ENCODE measurements around the gene LHX4.

Gene LHX4

GRCh38 chr1:180243517-180244221, 13.6 kb downstream of the LHX4 start:
- TF ChIP-seq JUND (IDR thresholded peaks at IDR 0.05; ENCODE audit: low read depth), result no peak
- in situ Hi-C loops (cut with HindIII; ENCODE audit: low pct_unique_long_range_greater_than_20kb, low sequenced_read_pairs), result no loop called here
- DNase-seq (ENCODE audit: low read depth in 1 of 2, low spot score in 1 of 2), result no peak

DNA sequence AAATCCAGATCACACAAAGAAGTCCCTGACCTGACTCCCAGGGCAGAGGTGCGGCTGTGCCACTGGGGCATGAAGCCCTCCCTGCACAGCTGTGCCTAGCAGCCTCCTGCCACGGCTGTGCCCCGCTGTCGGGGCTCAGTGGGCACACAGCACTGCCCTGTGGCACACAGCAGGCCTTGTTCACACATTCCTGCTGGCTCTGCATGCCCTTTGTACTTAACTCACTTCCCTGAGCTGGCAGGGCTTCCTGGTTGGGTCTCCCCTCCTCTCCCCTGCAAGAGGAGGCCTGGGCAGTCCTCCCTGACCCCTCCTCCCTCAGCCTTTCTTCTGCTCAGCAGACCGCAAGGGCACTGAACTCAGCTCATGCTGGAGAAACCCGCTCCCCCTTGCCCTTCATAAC, 14.8 kb downstream of the LHX4 start:
- TF ChIP-seq JUND (IDR thresholded peaks at IDR 0.05; ENCODE audit: low read depth), result no peak
- in situ Hi-C loops (cut with HindIII; ENCODE audit: low pct_unique_long_range_greater_than_20kb, low sequenced_read_pairs), result no loop called here
- DNase-seq (ENCODE audit: low read depth in 1 of 2, low spot score in 1 of 2), result no peak

- DNase-seq (ENCODE audit: low read depth in 1 of 2, low spot score in 1 of 2), result no peak
- in situ Hi-C loops (cut with HindIII; ENCODE audit: low pct_unique_long_range_greater_than_20kb, low sequenced_read_pairs), result no loop called here
- no peak for TF ChIP-seq JUND (IDR thresholded peaks at IDR 0.05; ENCODE audit: low read depth)
Measured at GRCh38 chr1:180246579-180246978, 16.5 kb downstream of the LHX4 start.

- in situ Hi-C loops (cut with HindIII; ENCODE audit: low pct_unique_long_range_greater_than_20kb, low sequenced_read_pairs), result no loop called here
- no peak for DNase-seq (ENCODE audit: low read depth in 1 of 2, low spot score in 1 of 2)
- TF ChIP-seq JUND (IDR thresholded peaks at IDR 0.05; ENCODE audit: low read depth), result no peak
Measured at GRCh38 chr1:180247061-180247460, 17.0 kb downstream of the LHX4 start.

DNA sequence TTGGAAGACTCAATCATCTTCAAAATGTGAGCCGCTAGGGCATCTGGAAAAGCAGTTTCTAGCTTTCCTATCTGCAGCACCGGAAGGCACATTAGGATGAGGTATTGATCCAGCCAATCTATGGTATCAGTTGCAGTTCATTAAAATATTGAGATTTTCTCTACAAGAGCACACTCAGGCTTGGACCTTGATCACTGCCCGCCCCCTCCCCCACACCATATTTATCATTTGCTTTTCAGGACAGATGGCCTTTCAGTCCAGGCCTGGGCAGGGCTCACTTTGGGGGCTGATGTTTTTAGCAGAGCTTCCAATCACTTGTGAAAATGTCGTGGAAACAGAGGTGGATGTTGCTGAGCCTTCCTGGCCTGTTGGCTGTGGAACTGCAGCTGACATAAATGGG, 17.5 kb downstream of the LHX4 start:
- no peak for DNase-seq (ENCODE audit: low read depth in 1 of 2, low spot score in 1 of 2)
- in situ Hi-C loops (cut with HindIII; ENCODE audit: low pct_unique_long_range_greater_than_20kb, low sequenced_read_pairs), result no loop called here
- no peak for TF ChIP-seq JUND (IDR thresholded peaks at IDR 0.05; ENCODE audit: low read depth)

DNA sequence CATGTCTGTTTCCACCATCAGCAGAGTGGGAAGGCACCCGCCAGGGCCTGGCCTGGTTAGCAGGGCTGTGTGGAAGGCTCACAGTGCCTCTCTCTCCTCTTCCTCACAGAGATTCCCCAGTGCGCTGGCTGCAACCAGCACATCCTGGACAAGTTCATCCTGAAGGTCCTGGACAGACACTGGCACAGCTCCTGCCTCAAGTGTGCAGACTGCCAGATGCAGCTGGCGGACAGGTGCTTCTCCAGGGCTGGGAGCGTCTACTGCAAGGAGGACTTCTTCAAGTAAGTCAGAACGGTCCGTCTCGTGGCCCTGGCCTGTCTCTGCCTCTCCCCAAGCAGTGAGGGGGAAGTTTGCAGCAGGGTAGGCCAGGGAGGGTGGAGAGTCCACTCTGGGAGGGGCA, 18.1 kb downstream of the LHX4 start:
- TF ChIP-seq JUND (IDR thresholded peaks at IDR 0.05; ENCODE audit: low read depth), result no peak
- no peak for DNase-seq (ENCODE audit: low read depth in 1 of 2, low spot score in 1 of 2)
- in situ Hi-C loops (cut with HindIII; ENCODE audit: low pct_unique_long_range_greater_than_20kb, low sequenced_read_pairs), result no loop called here

GRCh38 chr1:180248731-180249681, 18.9 kb downstream of the LHX4 start:
- DNase-seq (ENCODE audit: low read depth in 1 of 2, low spot score in 1 of 2), result no peak
- in situ Hi-C loops (cut with HindIII; ENCODE audit: low pct_unique_long_range_greater_than_20kb, low sequenced_read_pairs), result no loop called here
- TF ChIP-seq JUND (IDR thresholded peaks at IDR 0.05; ENCODE audit: low read depth), result no peak

GRCh38 chr1:180249725-180250498, 19.8 kb downstream of the LHX4 start:
- no peak for TF ChIP-seq JUND (IDR thresholded peaks at IDR 0.05; ENCODE audit: low read depth)
- in situ Hi-C loops (cut with HindIII; ENCODE audit: low pct_unique_long_range_greater_than_20kb, low sequenced_read_pairs), result no loop called here
- no peak for DNase-seq (ENCODE audit: low read depth in 1 of 2, low spot score in 1 of 2)

DNA sequence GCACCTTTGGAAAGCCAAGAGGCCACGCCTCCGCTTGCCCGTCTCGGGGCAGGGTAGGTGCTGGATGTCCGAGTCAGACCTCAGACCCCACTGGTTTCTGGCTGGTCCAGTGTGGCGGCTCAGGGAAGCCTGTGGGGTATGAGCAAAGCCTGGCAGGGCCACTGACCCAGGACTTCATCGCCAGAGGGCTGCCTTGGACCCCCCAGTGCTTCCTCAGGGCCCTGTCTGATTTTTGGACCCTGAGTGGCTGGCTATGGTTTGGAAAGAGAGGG, 20.4 kb downstream of the LHX4 start:
- no peak for DNase-seq (ENCODE audit: low read depth in 1 of 2, low spot score in 1 of 2)
- in situ Hi-C loops (cut with HindIII; ENCODE audit: low pct_unique_long_range_greater_than_20kb, low sequenced_read_pairs), result no loop called here
- TF ChIP-seq JUND (IDR thresholded peaks at IDR 0.05; ENCODE audit: low read depth), result no peak

- in situ Hi-C loops (cut with HindIII; ENCODE audit: low pct_unique_long_range_greater_than_20kb, low sequenced_read_pairs), result no loop called here
- no peak for DNase-seq (ENCODE audit: low read depth in 1 of 2, low spot score in 1 of 2)
- TF ChIP-seq JUND (IDR thresholded peaks at IDR 0.05; ENCODE audit: low read depth), result no peak
Measured at GRCh38 chr1:180250883-180251509, 20.9 kb downstream of the LHX4 start.

- no peak for DNase-seq (ENCODE audit: low read depth in 1 of 2, low spot score in 1 of 2)
- TF ChIP-seq JUND (IDR thresholded peaks at IDR 0.05; ENCODE audit: low read depth), result no peak
- in situ Hi-C loops (cut with HindIII; ENCODE audit: low pct_unique_long_range_greater_than_20kb, low sequenced_read_pairs), result no loop called here
Measured at GRCh38 chr1:180251526-180252305, 21.7 kb downstream of the LHX4 start.
